ENCODE measurements around the gene CASS4.

Gene CASS4

DNA sequence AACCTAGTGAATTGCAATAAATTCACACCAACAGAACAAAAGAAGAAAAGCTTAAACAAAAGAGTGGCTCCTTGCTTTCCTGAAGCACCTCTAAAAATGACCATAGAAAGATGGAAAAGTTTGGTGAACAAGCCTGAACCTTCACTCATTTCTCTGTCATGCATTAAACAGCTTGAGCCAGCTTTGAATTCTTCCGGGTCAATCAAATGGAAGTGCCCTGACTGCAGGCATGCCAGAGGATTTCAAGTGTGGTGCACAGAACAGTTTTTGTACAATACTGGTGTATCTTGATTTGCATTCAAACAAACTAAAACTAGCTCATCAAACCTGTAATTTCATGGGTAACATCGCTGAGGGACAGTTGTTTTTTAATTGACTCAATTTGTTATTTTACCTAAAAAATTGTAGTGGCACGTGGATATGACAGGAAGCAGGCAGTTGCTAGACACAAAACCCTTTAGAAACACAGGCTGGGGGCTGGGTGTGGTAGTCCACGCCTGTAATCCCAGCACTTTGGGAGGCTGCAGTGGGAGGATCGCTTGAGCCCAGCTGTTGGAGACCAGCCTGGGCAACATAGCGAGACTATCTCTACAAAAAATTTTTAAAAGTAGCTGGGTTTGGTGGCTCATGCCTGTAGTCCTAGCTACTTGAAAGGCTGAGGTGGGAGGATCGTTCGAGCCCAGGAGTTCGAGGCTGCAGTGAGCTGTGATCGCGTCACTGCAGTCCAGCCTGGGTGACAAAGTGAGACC is 9.1 kb downstream of the CASS4 start:
- DNase-seq (ENCODE audit: low read depth), result no peak
- H3K4me3 ChIP-seq (ENCODE audit: control insufficient read depth, low read depth, low read length), result no peak overlapping the region
- TF ChIP-seq, protein P1, sequence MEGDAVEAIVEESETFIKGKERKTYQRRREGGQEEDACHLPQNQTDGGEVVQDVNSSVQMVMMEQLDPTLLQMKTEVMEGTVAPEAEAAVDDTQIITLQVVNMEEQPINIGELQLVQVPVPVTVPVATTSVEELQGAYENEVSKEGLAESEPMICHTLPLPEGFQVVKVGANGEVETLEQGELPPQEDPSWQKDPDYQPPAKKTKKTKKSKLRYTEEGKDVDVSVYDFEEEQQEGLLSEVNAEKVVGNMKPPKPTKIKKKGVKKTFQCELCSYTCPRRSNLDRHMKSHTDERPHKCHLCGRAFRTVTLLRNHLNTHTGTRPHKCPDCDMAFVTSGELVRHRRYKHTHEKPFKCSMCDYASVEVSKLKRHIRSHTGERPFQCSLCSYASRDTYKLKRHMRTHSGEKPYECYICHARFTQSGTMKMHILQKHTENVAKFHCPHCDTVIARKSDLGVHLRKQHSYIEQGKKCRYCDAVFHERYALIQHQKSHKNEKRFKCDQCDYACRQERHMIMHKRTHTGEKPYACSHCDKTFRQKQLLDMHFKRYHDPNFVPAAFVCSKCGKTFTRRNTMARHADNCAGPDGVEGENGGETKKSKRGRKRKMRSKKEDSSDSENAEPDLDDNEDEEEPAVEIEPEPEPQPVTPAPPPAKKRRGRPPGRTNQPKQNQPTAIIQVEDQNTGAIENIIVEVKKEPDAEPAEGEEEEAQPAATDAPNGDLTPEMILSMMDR (IDR thresholded peaks at IDR 0.05; ENCODE audit: control insufficient read depth, insufficient read depth, low read depth, low read length, missing control alignments), result no peak

DNA sequence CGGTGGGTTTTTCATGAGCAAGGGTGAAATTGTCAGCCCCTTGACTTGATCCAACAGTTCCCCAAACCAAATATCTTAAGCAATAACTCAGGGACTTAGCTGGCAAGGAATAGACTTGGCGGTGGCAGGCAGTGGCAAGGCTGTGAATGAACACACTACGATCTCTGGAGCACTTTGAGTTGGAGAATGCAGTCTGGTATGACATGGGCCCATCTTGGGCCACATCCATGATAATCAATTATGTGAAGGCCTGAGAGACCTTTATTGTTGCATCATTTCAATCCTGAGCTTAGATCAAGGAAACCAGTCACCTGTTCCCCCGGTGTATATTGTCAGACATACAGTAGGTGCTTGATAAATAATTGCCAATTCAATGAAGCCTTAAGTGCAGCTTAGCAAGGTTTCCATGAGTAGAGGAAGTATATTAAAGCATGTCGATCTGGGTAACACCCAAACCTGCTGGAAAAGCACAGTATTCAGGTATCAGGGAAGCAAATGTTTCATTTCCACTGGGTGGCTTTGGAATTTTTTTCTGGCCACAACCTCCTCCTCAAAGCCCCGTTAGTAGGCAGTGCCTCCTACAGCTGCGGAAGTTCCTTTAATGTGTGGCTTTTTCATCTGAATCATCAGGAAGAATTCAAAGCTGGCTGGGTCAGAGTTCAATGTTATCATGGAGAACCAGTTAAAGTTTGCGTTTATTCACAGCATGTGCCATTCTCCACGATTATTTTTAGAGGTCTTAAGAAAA is 10.2 kb downstream of the CASS4 start:
- H3K4me3 ChIP-seq (ENCODE audit: control insufficient read depth, low read depth, low read length), result no peak overlapping the region
- peak; percentile 28 for DNase-seq (ENCODE audit: low read depth)
- TF ChIP-seq, protein P1 (IDR thresholded peaks at IDR 0.05; ENCODE audit: control insufficient read depth, insufficient read depth, low read depth, low read length, missing control alignments), result peak; percentile 13

DNA sequence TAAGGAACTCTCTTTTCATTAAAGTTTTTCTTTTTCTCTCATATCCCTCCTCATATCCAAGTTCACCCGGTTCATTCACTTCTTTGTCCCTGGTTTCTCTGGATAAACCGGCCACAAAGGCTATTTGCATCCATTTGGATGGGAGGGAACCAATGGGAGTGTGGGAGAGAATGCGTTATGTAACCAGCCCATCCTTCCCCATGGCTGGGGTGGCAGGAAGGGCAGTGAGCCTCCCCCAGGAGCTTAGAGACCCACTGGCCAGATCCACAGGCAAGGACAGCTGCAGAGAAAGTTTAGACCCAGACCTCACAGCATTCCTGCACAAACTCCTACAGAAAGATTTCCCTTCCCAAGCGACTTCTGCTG is 10.7 kb downstream of the CASS4 start:
- H3K4me3 ChIP-seq (ENCODE audit: control insufficient read depth, low read depth, low read length), result no peak overlapping the region
- TF ChIP-seq, protein P1 (IDR thresholded peaks at IDR 0.05; ENCODE audit: control insufficient read depth, insufficient read depth, low read depth, low read length, missing control alignments), result no peak
- DNase-seq (ENCODE audit: low read depth), result no peak

DNA sequence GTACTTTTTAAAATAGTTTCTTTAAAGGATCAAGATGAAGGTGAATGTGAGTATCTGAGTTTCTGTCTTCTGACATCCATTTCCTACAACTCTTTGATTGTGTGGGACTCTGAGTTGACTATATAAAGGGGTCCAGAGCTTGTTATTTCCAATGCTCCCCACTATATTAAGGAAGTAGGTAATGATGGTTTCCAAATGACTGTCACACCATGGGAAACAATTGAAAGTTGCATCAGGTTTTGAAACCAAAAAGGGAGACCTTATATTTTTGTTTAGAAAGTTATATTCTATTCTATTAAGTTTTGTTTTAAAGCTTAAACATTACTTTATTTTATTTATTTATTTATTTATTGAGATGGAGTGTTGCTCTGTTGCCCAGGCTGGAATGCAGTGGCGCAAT is 11.2 kb downstream of the CASS4 start:
- TF ChIP-seq, protein P1 (IDR thresholded peaks at IDR 0.05; ENCODE audit: control insufficient read depth, insufficient read depth, low read depth, low read length, missing control alignments), result no peak
- H3K4me3 ChIP-seq (ENCODE audit: control insufficient read depth, low read depth, low read length), result no peak overlapping the region
- no peak for DNase-seq (ENCODE audit: low read depth)

DNA sequence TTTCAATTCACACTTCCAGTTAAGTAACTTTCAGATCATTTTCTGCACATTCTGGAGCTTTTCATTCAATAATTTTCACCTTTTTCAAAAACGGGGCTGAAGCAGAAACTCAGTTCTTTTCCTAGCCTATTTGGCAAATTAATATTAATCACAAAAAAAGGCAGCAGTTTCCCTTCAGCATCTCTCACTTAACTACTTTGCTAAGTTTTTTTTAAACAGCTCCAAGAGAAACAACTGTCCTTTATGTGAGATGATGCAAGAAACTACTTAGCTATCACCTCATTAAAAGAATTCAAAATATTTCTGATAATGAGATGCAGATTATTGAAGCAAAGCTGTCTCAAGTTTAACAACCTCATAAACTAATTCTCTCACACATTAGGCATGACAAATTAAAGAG is 11.8 kb downstream of the CASS4 start:
- H3K4me3 ChIP-seq (ENCODE audit: control insufficient read depth, low read depth, low read length), result no peak overlapping the region
- no peak for DNase-seq (ENCODE audit: low read depth)
- TF ChIP-seq, protein P1 (IDR thresholded peaks at IDR 0.05; ENCODE audit: control insufficient read depth, insufficient read depth, low read depth, low read length, missing control alignments), result no peak

DNA sequence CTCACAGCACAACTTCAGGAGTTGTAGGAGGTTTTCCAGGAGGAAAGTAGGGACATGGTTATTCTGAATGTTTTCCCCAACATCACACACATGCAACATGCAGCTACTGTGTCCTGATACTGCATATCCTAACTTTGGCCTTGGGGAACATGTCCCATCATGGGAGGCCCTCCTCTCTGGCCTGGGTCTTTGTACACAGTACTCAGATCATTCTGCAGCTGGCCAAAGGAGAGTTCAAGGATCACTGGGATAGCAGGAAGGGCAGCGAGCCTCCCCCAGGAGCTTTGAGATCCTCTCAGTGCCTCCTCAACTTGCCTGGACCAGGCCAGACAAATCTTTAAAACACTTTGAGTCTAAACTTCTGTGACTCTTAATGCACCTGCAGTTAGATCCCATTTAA is 12.9 kb downstream of the CASS4 start:
- H3K4me3 ChIP-seq (ENCODE audit: control insufficient read depth, low read depth, low read length), result no peak overlapping the region
- no peak for DNase-seq (ENCODE audit: low read depth)
- TF ChIP-seq, protein P1 (IDR thresholded peaks at IDR 0.05; ENCODE audit: control insufficient read depth, insufficient read depth, low read depth, low read length, missing control alignments), result no peak

Data from AG09309 (cell line).